NCI-H526 treated with DMSO at 0.1 percent for 48 hours (cell line): Measurements from ENCODE around the gene CHI3L2.

Source experiments
- DNase-seq: peaks from one replicate; lab custom pipeline; 2025; lab: John Stamatoyannopoulos, UW

CHI3L2 gene

GRCh38 chr1:111227434-111227833, at the start of gene CHI3L2:
Gene CHI3L2 (plus strand): TSS chr1:111227713. CDS start chr1:111227730, 17 bp downstream.
- DNase-seq = no peak

DNA sequence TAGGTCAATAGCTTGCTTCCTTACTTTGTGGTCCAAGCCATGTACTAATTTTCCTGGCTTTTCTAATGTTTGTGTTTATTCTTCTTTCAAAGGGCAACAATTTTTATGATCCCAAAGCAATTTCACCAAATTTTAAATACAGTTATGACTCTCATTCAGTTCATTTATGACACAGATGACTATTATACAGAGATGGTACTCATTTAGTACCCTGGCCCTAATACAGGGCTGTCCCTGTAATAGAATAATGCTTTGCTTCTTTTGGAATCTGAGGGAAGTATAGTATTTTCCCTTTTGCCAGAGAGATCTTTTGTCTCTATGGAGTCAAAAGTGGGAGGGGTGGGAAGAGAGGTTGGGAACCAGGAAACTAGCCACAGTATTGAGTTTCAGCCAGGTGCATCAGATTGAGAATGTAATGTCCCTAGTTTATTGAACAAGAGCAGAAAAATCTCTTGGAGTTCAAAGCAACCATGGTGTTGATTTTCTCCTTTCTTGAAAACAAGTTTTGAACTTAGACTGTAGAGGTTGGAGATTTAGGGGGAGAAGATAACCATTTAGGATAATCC, 47.5 kb upstream of the CHI3L2 start:
- DNase-seq = no peak

GRCh38 chr1:111182052-111182451, 45.5 kb upstream of the CHI3L2 start:
- DNase-seq = no peak

- no peak for DNase-seq
Observed at GRCh38 chr1:111183308-111184069, 44.0 kb upstream of the CHI3L2 start.

GRCh38 chr1:111184663-111185062, 42.9 kb upstream of the CHI3L2 start:
- no peak for DNase-seq

DNA sequence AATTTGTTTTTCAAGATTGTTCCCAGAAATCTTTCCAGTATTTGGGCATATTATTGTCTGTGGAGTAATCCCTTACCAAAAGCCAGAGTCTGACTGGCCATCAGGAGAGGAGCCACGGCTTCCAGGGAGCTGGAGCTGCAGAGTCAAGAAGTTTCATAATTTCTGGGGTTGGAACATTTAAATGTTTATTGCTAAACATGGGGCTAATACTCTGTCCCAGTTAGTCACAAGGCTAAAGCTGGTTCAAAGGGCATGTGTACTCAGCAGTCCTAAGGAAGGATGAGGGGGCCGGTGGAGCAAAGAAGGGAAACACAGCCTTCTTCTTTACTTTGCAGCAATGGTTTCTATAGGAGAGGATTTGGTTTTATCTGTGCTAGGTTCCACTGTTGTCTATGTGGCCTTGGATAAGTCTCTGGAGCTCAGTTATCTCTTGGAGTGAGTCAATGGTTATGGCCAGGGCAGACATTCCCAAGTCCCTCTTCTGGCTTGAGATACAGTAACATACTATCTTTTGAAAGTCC, 36.5 kb upstream of the CHI3L2 start:
- no peak for DNase-seq

- DNase-seq = no peak
Observed at GRCh38 chr1:111191496-111191895, 36.0 kb upstream of the CHI3L2 start.

- no peak for DNase-seq
Observed at GRCh38 chr1:111192074-111192473, 35.4 kb upstream of the CHI3L2 start.

DNA sequence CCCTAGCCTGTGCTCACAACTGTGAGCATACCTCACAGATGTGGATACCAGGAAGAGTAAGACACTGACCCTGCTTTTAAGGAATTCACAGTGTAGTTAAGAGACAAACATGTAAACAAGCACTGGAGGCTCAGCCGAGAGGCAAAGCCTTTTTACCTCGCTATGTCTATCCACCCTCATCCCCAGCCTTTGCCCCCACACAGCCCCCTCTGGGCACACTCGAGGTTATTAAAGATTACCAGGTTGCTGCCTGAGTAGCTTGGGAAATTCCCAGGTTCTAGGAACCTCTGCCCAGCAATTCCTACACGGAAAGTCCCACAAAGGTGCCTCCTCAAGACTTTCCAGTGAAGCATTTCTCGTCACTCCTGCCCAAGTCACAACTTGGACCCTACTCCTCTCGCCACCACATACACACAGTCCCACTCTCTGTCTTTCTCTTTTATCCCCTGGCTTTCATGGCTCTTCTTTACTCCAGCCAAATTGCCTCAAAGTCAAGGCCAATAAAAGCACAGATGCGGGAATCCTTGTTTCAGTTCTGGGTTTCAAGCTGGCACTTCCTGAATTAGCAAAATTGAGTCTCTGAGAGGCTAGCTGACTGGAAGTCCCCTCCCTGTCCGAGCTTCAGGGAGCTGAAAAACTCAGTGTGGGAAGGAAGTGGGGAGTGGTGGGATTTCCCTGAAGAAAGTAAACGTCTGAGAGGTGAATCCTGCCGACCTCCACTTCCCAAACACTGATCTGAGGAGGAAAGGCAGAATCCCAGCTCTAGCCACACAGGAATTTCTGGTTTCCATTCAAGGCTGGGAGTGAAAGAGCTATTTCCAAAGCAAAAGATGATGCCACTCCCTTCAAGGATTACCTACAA, 34.6 kb upstream of the CHI3L2 start:
- DNase-seq = no peak

GRCh38 chr1:111193712-111194480, 33.6 kb upstream of the CHI3L2 start:
- DNase-seq = no peak

GRCh38 chr1:111195002-111195684, 32.4 kb upstream of the CHI3L2 start:
- no peak for DNase-seq

DNA sequence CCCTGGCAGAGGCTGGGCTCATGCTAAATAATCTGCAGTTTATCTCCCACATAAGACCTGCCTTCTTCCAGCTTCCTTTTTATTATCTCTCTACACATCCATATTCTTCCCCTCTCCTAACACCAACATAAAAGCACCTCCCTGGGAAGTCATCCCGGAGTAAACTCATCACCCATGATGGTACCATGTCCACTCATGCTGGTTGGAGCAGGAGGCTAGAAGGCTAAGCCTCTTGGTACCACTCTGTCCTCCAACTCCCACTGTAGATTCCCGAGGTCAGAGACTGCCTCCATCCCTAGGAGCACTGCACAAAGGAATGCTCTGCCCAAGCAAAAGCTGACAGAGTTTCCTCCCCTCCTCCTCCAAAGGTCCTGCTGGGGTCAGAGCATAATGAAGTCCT, 31.3 kb upstream of the CHI3L2 start:
- no peak for DNase-seq

DNA sequence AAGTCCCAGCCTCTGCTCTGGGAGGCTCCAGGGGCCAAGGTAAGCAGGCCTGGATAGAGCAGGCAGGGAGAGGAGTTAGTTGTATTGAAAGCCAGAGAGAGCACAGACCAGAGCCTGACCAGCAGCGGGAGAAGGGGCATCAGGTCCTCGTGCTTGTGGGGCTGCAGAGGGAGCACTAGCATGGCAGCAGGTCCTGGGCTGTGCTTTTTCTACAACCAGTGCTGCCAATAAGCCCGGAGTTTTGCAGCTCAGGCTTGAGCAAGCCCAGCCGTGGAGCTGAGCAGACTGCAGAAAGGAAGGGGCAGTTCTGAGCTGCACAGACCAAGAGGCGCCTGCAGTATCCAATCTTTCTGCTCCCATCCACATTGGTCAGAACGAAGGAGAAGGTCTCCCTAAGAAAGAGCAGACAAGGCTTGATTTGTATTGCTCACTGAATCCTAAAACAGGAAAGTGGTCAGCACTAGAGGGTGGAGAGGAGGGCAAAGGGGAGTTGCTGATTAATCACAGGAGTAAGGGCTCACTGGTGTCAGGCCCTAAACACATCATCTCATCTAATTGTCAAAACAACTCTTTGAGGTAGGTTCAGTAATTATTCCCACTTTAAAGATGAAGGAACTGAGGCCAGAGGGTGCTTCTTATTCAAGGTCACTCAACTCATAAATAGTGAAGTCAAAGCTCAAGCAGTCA, 29.8 kb upstream of the CHI3L2 start:
- peak; percentile 4 for DNase-seq

GRCh38 chr1:111198836-111199235, 28.7 kb upstream of the CHI3L2 start:
- no peak for DNase-seq

GRCh38 chr1:111199329-111199728, 28.2 kb upstream of the CHI3L2 start:
- DNase-seq = no peak

- no peak for DNase-seq
Observed at GRCh38 chr1:111199881-111200801, 27.4 kb upstream of the CHI3L2 start, which contains the start of gene DENND2D. Gene DENND2D (minus strand): TSS chr1:111200646. CDS start chr1:111200459, 187 bp downstream.

DNA sequence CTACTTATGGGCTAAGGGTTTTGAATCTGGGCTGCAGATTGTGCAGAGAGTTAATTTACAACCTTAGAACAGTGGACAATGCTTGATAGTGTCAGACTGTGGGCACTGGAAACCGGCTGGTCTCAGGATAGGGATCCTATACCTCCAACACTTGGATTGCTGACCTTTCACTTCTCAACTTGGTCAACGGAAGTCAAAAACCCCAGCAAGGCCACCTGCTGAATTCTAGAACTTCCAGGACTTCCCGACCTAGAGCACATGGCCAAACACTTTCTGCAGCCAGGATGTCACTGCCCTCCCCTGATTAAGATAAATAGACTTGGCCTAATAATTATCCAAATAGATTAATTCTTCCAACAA, 26.7 kb upstream of the CHI3L2 start:
- no peak for DNase-seq

DNA sequence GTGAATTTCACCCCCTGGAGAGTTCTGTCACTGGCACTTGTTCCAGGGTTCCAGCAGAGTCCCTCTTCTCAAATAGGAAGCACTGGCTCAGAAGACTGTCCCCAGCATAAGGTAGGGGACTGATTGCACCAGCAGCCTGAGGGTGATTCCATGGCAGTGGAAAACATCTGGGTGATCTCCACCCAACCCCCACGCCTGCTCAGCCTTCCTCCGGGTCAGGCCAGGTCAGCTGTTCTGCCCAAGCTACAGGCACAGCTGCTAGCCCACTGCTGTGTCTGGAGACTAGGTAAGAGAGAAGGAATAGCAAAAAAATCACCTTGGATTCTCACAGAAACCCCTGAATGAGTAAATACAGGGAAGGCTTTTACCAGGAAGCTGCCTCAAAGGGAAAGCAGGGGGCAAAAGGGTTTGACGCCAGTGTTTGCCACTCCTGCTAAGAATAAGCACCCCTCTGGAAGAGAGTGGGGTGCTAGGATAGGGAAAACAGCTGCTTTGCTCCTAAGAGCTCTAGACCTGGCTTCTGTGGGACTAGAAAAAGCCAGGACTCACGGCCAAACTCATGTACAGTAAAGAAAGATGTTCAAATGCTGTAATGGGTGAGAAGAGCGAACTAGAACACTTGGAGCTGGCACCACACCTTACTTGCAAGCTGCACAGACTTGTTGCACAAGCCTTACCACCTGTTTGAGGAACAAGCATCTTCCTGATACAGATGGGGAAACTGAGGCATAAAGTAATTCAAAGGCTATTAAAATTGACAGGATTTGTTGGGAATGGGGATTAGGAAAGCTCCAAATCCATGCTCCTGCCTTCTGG, 26.0 kb upstream of the CHI3L2 start:
- DNase-seq = no peak

DNA sequence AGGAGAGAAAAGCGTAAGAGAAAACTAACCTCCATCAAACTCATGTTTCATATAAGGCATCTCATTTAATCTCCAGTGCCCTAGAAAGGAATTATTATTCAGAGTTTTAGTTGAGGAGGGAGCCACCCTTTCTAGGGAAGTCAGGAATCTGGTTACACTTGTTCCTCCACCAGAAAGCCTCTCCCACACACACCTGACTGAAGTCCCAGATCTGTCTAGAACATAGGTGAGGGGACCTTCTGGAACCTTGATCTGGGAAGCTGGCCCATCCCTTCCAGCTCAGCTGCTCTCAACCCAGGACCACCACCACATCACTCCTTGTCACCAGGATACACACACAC, 25.2 kb upstream of the CHI3L2 start:
- no peak for DNase-seq
